Omental fat pad (tissue), 4 donors: ENCODE results near the gene MYO19. TPM values are rescaled to one million over a fixed set of nuclear protein-coding genes. Genes with fewer than 3 reads are reported as not detected.
A peak's percentile ranks its signal among the peaks of the same experiment; 100 is the strongest.
"Not testable (repeated sequence)": the region's sequence is repeated elsewhere in the genome, so short reads cannot be mapped to it uniquely, and the experiment has no call there.

Experiments
- ATAC-seq: fragments of 150-250 bp; one replicate; pipeline ENCODE4 v1.9.1; 2016; ENCODE audit warnings: mild to moderate bottlenecking, moderate library complexity; ENCODE audit not compliant: low FRiP score
- DNase-seq: peaks from one replicate; pipeline ENCODE4 v3.0.0-alpha.2; 2019; ENCODE audit warnings: low spot score
- total RNA-seq, 4 donors: library from RNA; depleted of rRNA; stranded (reverse); fragments of >200 nt; gene quantifications; one replicate each; pipeline ENCODE4 v1.1.0, GENCODE V29; 2016
- TF ChIP-seq, protein P1 (sequence below), 3 donors: fragments of 450-650 bp; IDR thresholded peaks; one replicate each; pipeline ENCODE4 v1.5.1; 2016 to 2017; ENCODE audit warnings: antibody characterized with exemption in 3 of 3, mild to moderate bottlenecking in 3 of 3, moderate library complexity in 2 of 3

Gene MYO19
- total RNA-seq, 4 donors from 2014 or later, result 25.6 to 103 (median 39.6) TPM

GRCh38 chr17:36463916-36464764 lies 70.5 kb downstream of the MYO19 start:
- no peak for DNase-seq
- TF ChIP-seq, protein P1, sequence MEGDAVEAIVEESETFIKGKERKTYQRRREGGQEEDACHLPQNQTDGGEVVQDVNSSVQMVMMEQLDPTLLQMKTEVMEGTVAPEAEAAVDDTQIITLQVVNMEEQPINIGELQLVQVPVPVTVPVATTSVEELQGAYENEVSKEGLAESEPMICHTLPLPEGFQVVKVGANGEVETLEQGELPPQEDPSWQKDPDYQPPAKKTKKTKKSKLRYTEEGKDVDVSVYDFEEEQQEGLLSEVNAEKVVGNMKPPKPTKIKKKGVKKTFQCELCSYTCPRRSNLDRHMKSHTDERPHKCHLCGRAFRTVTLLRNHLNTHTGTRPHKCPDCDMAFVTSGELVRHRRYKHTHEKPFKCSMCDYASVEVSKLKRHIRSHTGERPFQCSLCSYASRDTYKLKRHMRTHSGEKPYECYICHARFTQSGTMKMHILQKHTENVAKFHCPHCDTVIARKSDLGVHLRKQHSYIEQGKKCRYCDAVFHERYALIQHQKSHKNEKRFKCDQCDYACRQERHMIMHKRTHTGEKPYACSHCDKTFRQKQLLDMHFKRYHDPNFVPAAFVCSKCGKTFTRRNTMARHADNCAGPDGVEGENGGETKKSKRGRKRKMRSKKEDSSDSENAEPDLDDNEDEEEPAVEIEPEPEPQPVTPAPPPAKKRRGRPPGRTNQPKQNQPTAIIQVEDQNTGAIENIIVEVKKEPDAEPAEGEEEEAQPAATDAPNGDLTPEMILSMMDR (IDR thresholded peaks at IDR 0.05), result no peak

GRCh38 chr17:36461330-36462110 lies 73.1 kb downstream of the MYO19 start:
- no peak for ATAC-seq
- DNase-seq, result no peak
- TF ChIP-seq, protein P1 (IDR thresholded peaks at IDR 0.05), result no peak

More at GRCh38 chr17:36463916-36464764, 70.5 kb downstream of the MYO19 start:
- ATAC-seq, result peak; percentile 79

DNA sequence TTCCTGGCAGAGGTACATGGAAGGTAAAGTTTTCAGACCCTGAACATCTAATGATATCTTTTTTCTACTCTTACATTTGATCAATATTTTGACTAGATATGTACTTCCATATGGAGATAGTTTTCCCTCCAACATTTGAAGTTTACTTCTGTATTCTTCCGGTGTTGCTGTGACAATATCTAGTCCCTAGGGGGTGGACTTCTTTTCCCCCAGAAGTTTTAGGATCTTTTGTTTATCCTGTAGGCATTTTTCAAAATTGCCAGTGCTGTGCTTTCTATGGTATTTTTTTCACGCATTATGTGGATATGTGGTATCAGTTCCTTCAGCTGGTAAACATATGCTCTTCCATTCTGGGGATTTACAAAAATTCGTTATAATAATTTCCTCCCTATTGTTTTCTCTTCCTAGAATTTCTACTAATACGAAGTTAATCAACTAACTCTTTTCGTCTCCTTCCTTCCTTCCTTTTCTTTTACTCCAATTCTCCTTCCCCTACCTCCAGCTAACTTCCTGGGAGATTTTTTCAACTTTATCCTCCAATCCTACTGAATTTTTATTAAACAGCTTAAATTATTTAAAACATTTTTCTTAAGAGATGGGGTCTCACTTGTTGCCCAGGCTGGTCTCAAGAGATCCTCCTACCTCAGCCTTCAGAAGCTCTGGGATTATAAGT lies 74.3 kb downstream of the MYO19 start:
- TF ChIP-seq, protein P1 (IDR thresholded peaks at IDR 0.05), result no peak
- ATAC-seq (no peak), DNase-seq (no peak)

DNA sequence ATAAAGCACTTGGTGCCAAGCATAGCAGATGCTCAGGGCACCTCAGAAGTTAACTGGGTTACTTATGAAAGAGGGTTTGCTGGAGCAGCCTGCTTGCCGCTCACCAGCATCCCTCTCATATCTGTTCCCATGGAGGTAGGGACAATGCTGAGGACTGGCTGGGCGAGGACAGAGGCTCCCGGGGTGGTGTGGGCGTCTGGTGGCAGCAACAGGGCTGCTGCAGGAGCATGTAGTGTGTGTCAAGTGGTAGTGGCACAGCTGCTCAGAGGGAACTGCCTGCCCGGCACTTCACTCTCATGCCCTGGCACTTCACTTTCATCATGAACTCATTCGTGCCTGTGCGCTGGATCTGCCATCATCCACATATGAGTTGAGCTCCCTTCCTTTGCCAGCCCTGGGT lies 75.1 kb downstream of the MYO19 start:
- TF ChIP-seq, protein P1 (IDR thresholded peaks at IDR 0.05), result no peak
- no peak for ATAC-seq
- no peak for DNase-seq

DNA sequence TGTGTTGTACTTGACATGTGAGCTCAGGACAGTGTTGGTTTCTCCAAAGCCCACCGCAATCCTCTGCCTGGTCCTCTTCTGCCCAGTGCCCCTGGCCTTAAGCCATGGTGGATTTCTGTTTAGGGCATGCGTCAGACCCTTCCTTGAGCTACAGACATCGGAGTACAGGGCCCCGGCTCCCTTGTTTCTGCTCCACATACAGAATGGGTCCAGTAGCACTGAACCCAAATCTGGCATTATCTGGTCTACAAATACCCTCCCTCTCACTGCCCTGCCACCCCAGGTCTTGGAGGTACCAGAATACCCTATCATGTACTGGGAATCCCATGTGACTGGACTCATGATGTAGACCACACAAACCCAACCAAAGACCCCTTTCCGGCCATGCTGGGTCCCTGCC lies 75.6 kb downstream of the MYO19 start:
- TF ChIP-seq, protein P1 (IDR thresholded peaks at IDR 0.05), result no peak
- DNase-seq (no peak), ATAC-seq (no peak)

GRCh38 chr17:36457701-36458100 lies 77.0 kb downstream of the MYO19 start:
- ATAC-seq, DNase-seq: not testable (repeated sequence)

DNA sequence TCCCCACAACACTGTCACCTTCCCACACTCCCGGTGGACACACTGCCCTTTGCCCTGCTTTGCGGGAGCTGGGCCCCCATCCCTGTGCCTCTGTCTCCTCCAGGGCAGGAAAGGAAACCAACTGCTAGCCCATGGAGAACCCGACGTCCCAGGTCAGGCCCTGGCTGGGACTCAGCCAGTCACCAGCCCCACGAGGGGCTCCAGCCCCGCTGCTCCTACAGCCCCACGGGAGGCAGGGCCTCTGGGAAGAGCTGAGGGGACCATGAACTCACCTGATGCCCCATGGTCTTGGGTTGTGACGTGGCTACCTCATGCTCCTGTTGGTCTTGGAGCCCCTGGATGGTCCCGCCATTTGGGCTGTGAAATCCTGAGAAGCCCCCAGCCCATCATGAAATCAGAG lies 81.8 kb downstream of the MYO19 start:
- not testable (repeated sequence) for ATAC-seq, DNase-seq

GRCh38 chr17:36449997-36450396 lies 84.7 kb downstream of the MYO19 start:
- not testable (repeated sequence) for DNase-seq, ATAC-seq
